PC-3 (cell line): ENCODE measurements around the gene LRRC10. TPM values are rescaled to one million over a fixed set of nuclear protein-coding genes. Genes with fewer than 3 reads are reported as not detected.
"Not testable (repeated sequence)": the region's sequence is repeated elsewhere in the genome, so short reads cannot be mapped to it uniquely, and the experiment has no call there.

ENCODE experiments used
- ATAC-seq: fragments of 200-7000 bp; cut with Tn5 transposase; 2 replicates; pipeline ENCODE4 v1.9.1; 2020; ENCODE audit warnings: mild to moderate bottlenecking, moderate library complexity
- BruUV-seq: library from RNA; stranded (reverse); fragments of 400-500 nt; replicated peaks from 2 replicates; lab custom pipeline; 2021; lab: Mats Ljungman, UMichigan
- CTCF ChIA-PET: fragments of 300-600 bp; sonication (Branson Sonifier 250); formaldehyde crosslinking; loops from one replicate; lab custom pipeline; 2022; ENCODE audit warnings: antibody characterized with exemption; lab: Charles Lee
- POLR2A ChIA-PET: fragments of 300-600 bp; sonication (Branson Sonifier 250); formaldehyde crosslinking; loops from one replicate; lab custom pipeline; 2022; ENCODE audit warnings: antibody characterized with exemption; ENCODE audit not compliant: unreplicated experiment; lab: Charles Lee
- DNase-seq: peaks from one replicate; pipeline ENCODE4 v3.0.0-alpha.2; 2015
- H2AFZ ChIP-seq: fragments of 300-600 bp; sonication (generic); 2 replicates; pipeline ENCODE4 v1.6.0; 2016; ENCODE audit warnings: antibody characterized with exemption, low read length
- H3F3A ChIP-seq: fragments of 300-600 bp; sonication (generic); one replicate; pipeline ENCODE4 v1.6.0; 2017; ENCODE audit warnings: antibody characterized with exemption, low read length, control low read depth, mild to moderate bottlenecking; ENCODE audit not compliant: unreplicated experiment
- H3K27ac ChIP-seq: fragments of 300-600 bp; sonication (generic); 2 replicates; pipeline ENCODE4 v1.5.1; 2016; ENCODE audit warnings: mild to moderate bottlenecking, low read length
- H3K27me3 ChIP-seq: fragments of 300-600 bp; sonication (generic); 2 replicates; pipeline ENCODE4 v1.6.1; 2016; ENCODE audit warnings: low read length, mixed read lengths
- H3K36me3 ChIP-seq: fragments of 300-600 bp; sonication (generic); 2 replicates; pipeline ENCODE4 v1.6.1; 2016; ENCODE audit warnings: low read depth, mixed run types, low read length, mixed read lengths
- H3K4me1 ChIP-seq: fragments of 300-600 bp; sonication (generic); 2 replicates; pipeline ENCODE4 v1.5.1; 2016; ENCODE audit warnings: low read length; ENCODE audit not compliant: insufficient read depth
- H3K4me2 ChIP-seq: fragments of 300-600 bp; sonication (generic); 2 replicates; pipeline ENCODE4 v1.6.0; 2016; ENCODE audit warnings: low read length
- H3K4me3 ChIP-seq: fragments of 300-600 bp; sonication (generic); 2 replicates; pipeline ENCODE4 v1.5.1; 2016; ENCODE audit warnings: mild to moderate bottlenecking, low read length, mixed read lengths
- H3K79me2 ChIP-seq: fragments of 300-600 bp; sonication (generic); 2 replicates; pipeline ENCODE4 v1.6.1; 2017; ENCODE audit warnings: low read length, mixed read lengths
- H3K9ac ChIP-seq: fragments of 300-600 bp; sonication (generic); 2 replicates; pipeline ENCODE4 v1.6.0; 2016; ENCODE audit warnings: mild to moderate bottlenecking, low read length
- H3K9me2 ChIP-seq: fragments of 300-600 bp; sonication (generic); replicated peaks from 2 replicates; pipeline ENCODE4 v1.6.1; 2016; ENCODE audit warnings: mixed run types, low read length, mixed read lengths
- H3K9me3 ChIP-seq: fragments of 300-600 bp; sonication (generic); 2 replicates; pipeline ENCODE4 v1.6.1; 2016; ENCODE audit warnings: low read length, mixed read lengths
- H4K20me1 ChIP-seq: fragments of 300-600 bp; sonication (generic); 2 replicates; pipeline ENCODE4 v1.6.1; 2016; ENCODE audit warnings: low read length, mixed read lengths
- EZH2 ChIP-seq: fragments of 300-600 bp; sonication (generic); IDR thresholded peaks from one replicate; pipeline ENCODE4 v1.6.1; 2017; ENCODE audit warnings: antibody characterized with exemption, mild to moderate bottlenecking, low read length; ENCODE audit not compliant: unreplicated experiment
- EZH2phosphoT487 ChIP-seq: fragments of 300-600 bp; sonication (generic); IDR thresholded peaks from 2 replicates; pipeline ENCODE4 v1.6.1; 2018; ENCODE audit warnings: mild to moderate bottlenecking, antibody characterized with exemption, low read length, borderline replicate concordance
- intact Hi-C: fragments of 100-400 bp; cut with micrococcal nuclease; formaldehyde crosslinking; loops from 2 replicates; pipeline ENCODE4 v1.9.0; 2023
- total RNA-seq: library from RNA; depleted of rRNA; stranded (reverse); fragments of >200 nt; gene quantifications from 2 replicates; pipeline ENCODE4 v1.2.3, GENCODE V29; 2014
- TF ChIP-seq, protein P1 (sequence below): fragments of 300-600 bp; sonication (generic); conservative IDR thresholded peaks from 2 replicates; pipeline ENCODE4 v1.5.1; 2017; ENCODE audit warnings: antibody characterized with exemption, low read depth, mild to moderate bottlenecking, low read length

LRRC10 gene
- total RNA-seq, 1 experiment from 2014 or later: not detected

DNA sequence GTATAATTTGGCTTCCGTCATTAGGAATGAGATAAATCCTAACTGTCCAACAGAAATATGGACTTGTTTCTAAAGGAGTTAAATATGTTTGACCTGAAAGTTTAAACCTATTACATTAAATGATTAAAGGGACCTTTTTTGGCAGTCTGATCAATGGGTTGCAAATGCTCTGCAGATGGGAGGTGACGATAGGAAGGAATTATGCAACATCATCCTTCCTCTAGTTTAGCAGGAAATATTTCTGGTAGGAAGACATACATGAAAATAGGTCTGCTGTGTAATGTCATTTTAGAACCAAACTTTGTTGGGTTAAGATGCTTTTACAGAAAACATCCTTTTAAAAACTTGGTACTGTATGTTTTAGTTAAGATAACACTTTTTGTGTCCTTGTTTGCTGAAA is 2.6 kb downstream of the LRRC10 start:
- Histone ChIP-seq H3K27me3 (no peaks in the 10 kb centered on the region), H3K27ac (no peak overlapping the region), H2AFZ (no peak overlapping the region), H3K9ac (no peak overlapping the region), H3K79me2 (no peaks in the 10 kb centered on the region), H3K36me3 (no peaks in the 10 kb centered on the region), H3F3A (no peaks in the 10 kb centered on the region), H3K4me1 (no peaks in the 10 kb centered on the region), H3K9me3 (no peaks in the 10 kb centered on the region), H3K4me3 (no peak overlapping the region), H4K20me1 (no peaks in the 10 kb centered on the region), H3K9me2 (no peaks in the 10 kb centered on the region), H3K4me2 (no peak overlapping the region)
- CTCF ChIA-PET: no interaction called here
- no TSS peak for BruUV-seq
- intact Hi-C loops: no loop called here
- no peak for DNase-seq
- POLR2A ChIA-PET: interaction anchor here (0.6 kb wide), 1 partner anchor 241 kb away, joined by 6 read pairs; no protein-coding TSS in a partner anchor
- no peak for TF ChIP-seq EZH2
- no peak for TF ChIP-seq EZH2phosphoT487
- TF ChIP-seq, protein P1, sequence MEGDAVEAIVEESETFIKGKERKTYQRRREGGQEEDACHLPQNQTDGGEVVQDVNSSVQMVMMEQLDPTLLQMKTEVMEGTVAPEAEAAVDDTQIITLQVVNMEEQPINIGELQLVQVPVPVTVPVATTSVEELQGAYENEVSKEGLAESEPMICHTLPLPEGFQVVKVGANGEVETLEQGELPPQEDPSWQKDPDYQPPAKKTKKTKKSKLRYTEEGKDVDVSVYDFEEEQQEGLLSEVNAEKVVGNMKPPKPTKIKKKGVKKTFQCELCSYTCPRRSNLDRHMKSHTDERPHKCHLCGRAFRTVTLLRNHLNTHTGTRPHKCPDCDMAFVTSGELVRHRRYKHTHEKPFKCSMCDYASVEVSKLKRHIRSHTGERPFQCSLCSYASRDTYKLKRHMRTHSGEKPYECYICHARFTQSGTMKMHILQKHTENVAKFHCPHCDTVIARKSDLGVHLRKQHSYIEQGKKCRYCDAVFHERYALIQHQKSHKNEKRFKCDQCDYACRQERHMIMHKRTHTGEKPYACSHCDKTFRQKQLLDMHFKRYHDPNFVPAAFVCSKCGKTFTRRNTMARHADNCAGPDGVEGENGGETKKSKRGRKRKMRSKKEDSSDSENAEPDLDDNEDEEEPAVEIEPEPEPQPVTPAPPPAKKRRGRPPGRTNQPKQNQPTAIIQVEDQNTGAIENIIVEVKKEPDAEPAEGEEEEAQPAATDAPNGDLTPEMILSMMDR: no peak
- ATAC-seq: no peak

DNA sequence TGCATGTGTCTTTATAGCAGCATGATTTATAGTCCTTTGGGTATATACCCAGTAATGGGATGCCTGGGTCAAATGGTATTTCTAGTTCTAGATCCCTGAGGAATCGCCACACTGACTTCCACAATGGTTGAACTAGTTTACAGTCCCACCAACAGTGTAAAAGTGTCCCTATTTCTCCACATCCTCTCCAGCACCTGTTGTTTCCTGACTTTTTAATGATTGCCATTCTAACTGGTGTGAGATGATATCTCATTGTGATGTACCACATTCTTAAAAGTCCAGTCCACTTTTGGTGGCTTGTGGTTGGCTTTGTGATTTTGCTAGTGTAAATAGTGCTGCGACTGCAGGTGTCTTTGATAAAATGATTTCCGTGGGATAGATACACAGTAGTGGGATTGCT is 6.4 kb downstream of the LRRC10 start:
- intact Hi-C loops, H3F3A ChIP-seq, H3K27ac ChIP-seq, CTCF ChIA-PET, H3K9me3 ChIP-seq, H4K20me1 ChIP-seq, POLR2A ChIA-PET, H3K4me3 ChIP-seq, ATAC-seq, BruUV-seq, DNase-seq, H3K9ac ChIP-seq, H3K4me1 ChIP-seq, H2AFZ ChIP-seq, H3K4me2 ChIP-seq, H3K27me3 ChIP-seq, H3K9me2 ChIP-seq, H3K79me2 ChIP-seq: not testable (repeated sequence)
- peaks cover 35% of the 10 kb centered on the region for H3K36me3 ChIP-seq

DNA sequence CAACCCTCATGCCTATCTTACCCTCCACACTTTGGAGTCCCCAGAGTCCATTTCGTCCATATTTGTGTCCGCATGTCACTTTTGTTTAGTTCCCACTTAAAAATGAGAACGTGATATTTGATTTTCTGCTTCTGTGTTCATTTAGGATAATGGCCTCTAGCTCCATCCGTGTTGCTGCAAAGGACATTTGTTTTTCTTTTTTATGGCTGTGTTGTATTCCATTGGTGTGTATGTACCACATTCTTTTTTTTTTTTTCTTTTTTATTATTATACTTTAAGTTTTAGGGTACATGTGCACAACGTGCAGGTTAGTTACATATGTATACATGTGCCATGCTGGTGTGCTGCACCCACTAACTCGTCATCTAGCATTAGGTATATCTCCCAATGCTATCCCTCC is 7.2 kb downstream of the LRRC10 start:
- H3K27ac ChIP-seq, H3K9me2 ChIP-seq, H3K4me3 ChIP-seq, H3K9me3 ChIP-seq, BruUV-seq, intact Hi-C loops, H3F3A ChIP-seq, ATAC-seq, H2AFZ ChIP-seq, H3K79me2 ChIP-seq, H3K27me3 ChIP-seq, CTCF ChIA-PET, H3K9ac ChIP-seq, H4K20me1 ChIP-seq, H3K4me2 ChIP-seq, DNase-seq, H3K4me1 ChIP-seq: not testable (repeated sequence)
- H3K36me3 ChIP-seq: peaks cover 40% of the 10 kb centered on the region
- POLR2A ChIA-PET: interaction anchor here (0.8 kb wide), 1 partner anchor 177 kb away, joined by 6 read pairs; no protein-coding TSS in a partner anchor

DNA sequence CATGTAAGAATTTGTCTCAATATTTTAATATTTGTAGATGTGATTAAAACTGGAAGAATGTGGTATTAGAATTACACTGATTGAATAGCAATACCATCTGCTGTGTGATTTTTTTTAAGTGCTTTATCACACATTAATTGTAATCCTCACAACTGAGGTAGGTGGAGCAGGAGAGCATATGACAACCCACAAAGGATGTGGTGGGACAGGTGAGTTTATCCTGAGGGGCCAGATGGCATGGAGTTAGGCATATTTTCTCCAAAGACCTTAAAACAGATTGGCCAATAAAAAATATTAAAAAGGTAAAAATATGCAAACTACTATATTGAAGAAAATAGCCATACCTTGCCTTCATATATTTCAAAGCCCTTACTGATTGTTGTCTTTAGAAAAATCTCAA is 7.8 kb downstream of the LRRC10 start:
- H4K20me1 ChIP-seq: no peaks in the 10 kb centered on the region
- ChIA-PET POLR2A (interaction anchor here (0.8 kb wide), 1 partner anchor 177 kb away, joined by 6 read pairs; no protein-coding TSS in a partner anchor), CTCF (no interaction called here)
- peak; percentile 37; the same call in 1 of the 2 replicates for ATAC-seq
- H3K36me3 ChIP-seq: peaks cover 46% of the 10 kb centered on the region
- intact Hi-C loops: no loop called here
- H3K27ac ChIP-seq: no peak overlapping the region
- no peak overlapping the region for H3K4me2 ChIP-seq
- no peaks in the 10 kb centered on the region for H3K27me3 ChIP-seq
- no peaks in the 10 kb centered on the region for H3K9me2 ChIP-seq
- H3F3A ChIP-seq: no peaks in the 10 kb centered on the region
- H3K9ac ChIP-seq: no peak overlapping the region
- TF ChIP-seq, protein P1: no peak; the same call in 1 of the 2 replicates
- TF ChIP-seq EZH2phosphoT487 (no peak), EZH2 (no peak)
- no TSS peak for BruUV-seq
- no peaks in the 10 kb centered on the region for H3K79me2 ChIP-seq
- no peaks in the 10 kb centered on the region for H3K4me1 ChIP-seq
- H3K9me3 ChIP-seq: no peaks in the 10 kb centered on the region
- H2AFZ ChIP-seq: no peak overlapping the region
- no peak for DNase-seq
- H3K4me3 ChIP-seq: no peak overlapping the region
